ENCODE data around the gene JAGN1. TPM values are rescaled to one million over a fixed set of nuclear protein-coding genes. Genes with fewer than 3 reads are reported as not detected.
A peak's percentile ranks its signal among the peaks of the same experiment; 100 is the strongest.

Gene JAGN1
- total RNA-seq, 1 donor from 2014 or later = 35.5 TPM

GRCh38 chr3:9917820-9918219, 27.4 kb downstream of the JAGN1 start:
- H3K4me3 ChIP-seq (ENCODE audit: low read depth, low read length) = no peak overlapping the region
- no peak for DNase-seq (ENCODE audit: low read depth)
- no peaks in the 10 kb centered on the region for H3K27me3 ChIP-seq (ENCODE audit: control insufficient read depth, insufficient read depth, low read length)
- peaks cover 4% of the 10 kb centered on the region for H3K36me3 ChIP-seq (ENCODE audit: control insufficient read depth, insufficient read depth, low read length)
- no peak for FAIRE-seq
- TF ChIP-seq CTCF (IDR thresholded peaks at IDR 0.05; ENCODE audit: insufficient read depth, low read length, severe bottlenecking) = no peak

- no peak for TF ChIP-seq CTCF (IDR thresholded peaks at IDR 0.05; ENCODE audit: insufficient read depth, low read length, severe bottlenecking)
- FAIRE-seq (no peak), DNase-seq (ENCODE audit: low read depth) (no peak)
- H3K27me3 ChIP-seq (ENCODE audit: control insufficient read depth, insufficient read depth, low read length) = no peaks in the 10 kb centered on the region
- peaks cover 4% of the 10 kb centered on the region for H3K36me3 ChIP-seq (ENCODE audit: control insufficient read depth, insufficient read depth, low read length)
- H3K4me3 ChIP-seq (ENCODE audit: low read depth, low read length) = no peak overlapping the region
Observed at GRCh38 chr3:9918261-9919038, 28.0 kb downstream of the JAGN1 start.

GRCh38 chr3:9928158-9928557, 37.7 kb downstream of the JAGN1 start:
- Histone ChIP-seq H3K36me3 (ENCODE audit: control insufficient read depth, insufficient read depth, low read length) (peaks cover 3% of the 10 kb centered on the region), H3K4me3 (ENCODE audit: low read depth, low read length) (no peak overlapping the region), H3K27me3 (ENCODE audit: control insufficient read depth, insufficient read depth, low read length) (no peaks in the 10 kb centered on the region)
- FAIRE-seq = no peak
- no peak for DNase-seq (ENCODE audit: low read depth)
- no peak for TF ChIP-seq CTCF (IDR thresholded peaks at IDR 0.05; ENCODE audit: insufficient read depth, low read length, severe bottlenecking)

GRCh38 chr3:9930804-9931418, 40.5 kb downstream of the JAGN1 start:
- peaks cover 3% of the 10 kb centered on the region for H3K36me3 ChIP-seq (ENCODE audit: control insufficient read depth, insufficient read depth, low read length)
- H3K27me3 ChIP-seq (ENCODE audit: control insufficient read depth, insufficient read depth, low read length) = no peaks in the 10 kb centered on the region
- DNase-seq (ENCODE audit: low read depth) (no peak), FAIRE-seq (no peak)
- H3K4me3 ChIP-seq (ENCODE audit: low read depth, low read length) = no peak overlapping the region
- TF ChIP-seq CTCF (IDR thresholded peaks at IDR 0.05; ENCODE audit: insufficient read depth, low read length, severe bottlenecking) = no peak

GRCh38 chr3:9932535-9932842, 42.1 kb downstream of the JAGN1 start:
- no peak for TF ChIP-seq CTCF (IDR thresholded peaks at IDR 0.05; ENCODE audit: insufficient read depth, low read length, severe bottlenecking)
- DNase-seq (ENCODE audit: low read depth) (no peak), FAIRE-seq (no peak)
- no peaks in the 10 kb centered on the region for H3K27me3 ChIP-seq (ENCODE audit: control insufficient read depth, insufficient read depth, low read length)
- peaks cover 6% of the 10 kb centered on the region for H3K36me3 ChIP-seq (ENCODE audit: control insufficient read depth, insufficient read depth, low read length)
- H3K4me3 ChIP-seq (ENCODE audit: low read depth, low read length) = peak overlapping the region; percentile 75

All from bronchial epithelial cell (primary cell).